Astrocyte (in vitro differentiated cells and primary cell): ENCODE data around the gene ARSI. TPM values are rescaled to one million over a fixed set of nuclear protein-coding genes. Genes with fewer than 3 reads are reported as not detected.

Experiments
- DNase-seq: peaks from one replicate; pipeline ENCODE4 v3.0.0-alpha.2; 2010; ENCODE audit warnings: low read depth
- FAIRE-seq: peaks from 2 replicates; lab custom pipeline; 2011; peaks lifted over from hg19 to GRCh38; lab: Jason Lieb, UNC
- H2AFZ ChIP-seq: 2 replicates; pipeline ENCODE4 v1.6.0; 2012; ENCODE audit warnings: low read depth, low read length, inconsistent platforms
- H3K27ac ChIP-seq: 2 replicates; pipeline ENCODE4 v1.5.1; 2011; ENCODE audit warnings: low read depth, low read length, inconsistent platforms
- H3K27me3 ChIP-seq: 2 replicates; pipeline ENCODE4 v1.6.0; 2011; ENCODE audit warnings: low read length, inconsistent platforms; ENCODE audit not compliant: insufficient read depth
- H3K36me3 ChIP-seq: 2 replicates; pipeline ENCODE4 v1.5.1; 2011; ENCODE audit warnings: low read length, inconsistent platforms; ENCODE audit not compliant: insufficient read depth
- H3K4me1 ChIP-seq: 2 replicates; pipeline ENCODE4 v1.5.1; 2011; ENCODE audit warnings: low read length, inconsistent platforms; ENCODE audit not compliant: insufficient read depth
- H3K4me2 ChIP-seq: 2 replicates; pipeline ENCODE4 v1.6.0; 2012; ENCODE audit warnings: low read length, inconsistent platforms
- H3K4me3 ChIP-seq: 2 replicates; pipeline ENCODE4 v1.5.1; 2011; ENCODE audit warnings: low read depth, mild to moderate bottlenecking, low read length, inconsistent platforms; ENCODE audit not compliant: insufficient read depth
- H3K79me2 ChIP-seq: 2 replicates; pipeline ENCODE4 v1.6.0; 2012; ENCODE audit warnings: mild to moderate bottlenecking, low read length, inconsistent platforms; ENCODE audit not compliant: insufficient read depth
- H3K9ac ChIP-seq: 2 replicates; pipeline ENCODE4 v1.6.0; 2012; ENCODE audit warnings: mild to moderate bottlenecking, low read length, inconsistent platforms
- H3K9me3 ChIP-seq: 2 replicates; pipeline ENCODE4 v1.5.1; 2012; ENCODE audit warnings: low read depth, mild to moderate bottlenecking, low read length, inconsistent platforms; ENCODE audit not compliant: insufficient read depth
- H4K20me1 ChIP-seq: 2 replicates; pipeline ENCODE4 v1.6.0; 2012; ENCODE audit warnings: low read length, inconsistent platforms; ENCODE audit not compliant: insufficient read depth
- H3K27ac Mint-ChIP-seq: one replicate; pipeline ENCODE4 v1.8.0; 2021; ENCODE audit warnings: mild to moderate bottlenecking, mixed read lengths; ENCODE audit not compliant: unreplicated experiment
- H3K27me3 Mint-ChIP-seq: one replicate; pipeline ENCODE4 v1.8.0; 2021; ENCODE audit warnings: low read depth, mixed read lengths; ENCODE audit not compliant: unreplicated experiment
- H3K36me3 Mint-ChIP-seq: one replicate; pipeline ENCODE4 v1.8.0; 2021; ENCODE audit warnings: low read depth, mixed read lengths; ENCODE audit not compliant: unreplicated experiment
- H3K4me1 Mint-ChIP-seq: one replicate; pipeline ENCODE4 v1.8.0; 2021; ENCODE audit warnings: low read depth, mixed read lengths; ENCODE audit not compliant: unreplicated experiment
- H3K4me3 Mint-ChIP-seq: one replicate; pipeline ENCODE4 v1.8.0; 2021; ENCODE audit warnings: mild to moderate bottlenecking, moderate library complexity, mixed read lengths; ENCODE audit not compliant: unreplicated experiment
- H3K9me3 Mint-ChIP-seq: one replicate; pipeline ENCODE4 v1.8.0; 2021; ENCODE audit warnings: mild to moderate bottlenecking, mixed read lengths; ENCODE audit not compliant: unreplicated experiment
- CTCF ChIP-seq: IDR thresholded peaks from 2 replicates; pipeline ENCODE4 v1.5.1; 2011; ENCODE audit warnings: low read depth, mild to moderate bottlenecking, inconsistent platforms, low read length, moderate library complexity; ENCODE audit not compliant: insufficient read depth
- EZH2 ChIP-seq: IDR thresholded peaks from 2 replicates; pipeline ENCODE4 v1.6.1; 2012; ENCODE audit warnings: mild to moderate bottlenecking, low read length, inconsistent platforms; ENCODE audit not compliant: insufficient read depth
- total RNA-seq: library from RNA; stranded (reverse); gene quantifications from 2 replicates; pipeline ENCODE4 v1.2.1, GENCODE V29; 2021

ARSI gene
- total RNA-seq, 1 donor from 2014 or later, result 23.0 TPM

- FAIRE-seq (no peak), DNase-seq (no peak)
- H3K9me3 ChIP-seq, result no peaks in the 10 kb centered on the region
- no peaks in the 10 kb centered on the region for H3K79me2 ChIP-seq
- peak overlapping the region; percentile 77 for H3K27ac Mint-ChIP-seq
- TF ChIP-seq CTCF, result no peak
- no peak for TF ChIP-seq EZH2
- H3K36me3 Mint-ChIP-seq, result no peaks in the 10 kb centered on the region
- H3K4me1 ChIP-seq, result peaks cover 14% of the 10 kb centered on the region
- H3K4me3 Mint-ChIP-seq, result no peak overlapping the region
- H3K36me3 ChIP-seq, result no peaks in the 10 kb centered on the region
- H3K27ac ChIP-seq, result no peak overlapping the region
- no peaks in the 10 kb centered on the region for H3K9me3 Mint-ChIP-seq
- H3K27me3 Mint-ChIP-seq, result peaks cover 7% of the 10 kb centered on the region
- no peak overlapping the region for H2AFZ ChIP-seq
- no peak overlapping the region for H3K4me3 ChIP-seq
- H3K27me3 ChIP-seq, result no peaks in the 10 kb centered on the region
- no peaks in the 10 kb centered on the region for H4K20me1 ChIP-seq
- H3K4me1 Mint-ChIP-seq, result peaks cover 29% of the 10 kb centered on the region
- no peak overlapping the region for H3K9ac ChIP-seq
- no peak overlapping the region for H3K4me2 ChIP-seq
These were observed 1.9 kb upstream of the ARSI start for GRCh38 chr5:150304481-150305081.

GRCh38 chr5:150303660-150304386 lies 1.1 kb upstream of the ARSI start:
- H3K27ac ChIP-seq, result no peak overlapping the region
- no peaks in the 10 kb centered on the region for H4K20me1 ChIP-seq
- peak overlapping the region; percentile 89 for H3K4me2 ChIP-seq
- H3K36me3 ChIP-seq, result no peaks in the 10 kb centered on the region
- FAIRE-seq (no peak), DNase-seq (no peak)
- no peaks in the 10 kb centered on the region for H3K9me3 ChIP-seq
- H3K9ac ChIP-seq, result no peak overlapping the region
- H3K27me3 ChIP-seq, result no peaks in the 10 kb centered on the region
- H2AFZ ChIP-seq, result peak overlapping the region; percentile 9
- no peak overlapping the region for H3K4me3 ChIP-seq
- no peaks in the 10 kb centered on the region for H3K79me2 ChIP-seq
- peaks cover 19% of the 10 kb centered on the region for H3K4me1 ChIP-seq
- no peaks in the 10 kb centered on the region for H3K9me3 Mint-ChIP-seq
- peak overlapping the region; percentile 31 for H3K4me3 Mint-ChIP-seq
- no peaks in the 10 kb centered on the region for H3K36me3 Mint-ChIP-seq
- TF ChIP-seq CTCF, result no peak
- TF ChIP-seq EZH2, result no peak
- H3K4me1 Mint-ChIP-seq, result peaks cover 35% of the 10 kb centered on the region
- peak overlapping the region; percentile 77 for H3K27ac Mint-ChIP-seq
- H3K27me3 Mint-ChIP-seq, result peaks cover 4% of the 10 kb centered on the region
